ENCODE results near the gene PANK1. TPM values are rescaled to one million over a fixed set of nuclear protein-coding genes. Genes with fewer than 3 reads are reported as not detected.

Gene PANK1
- total RNA-seq, 4 donors from 2014 or later = 6.3 to 9.6 (median 7.4) TPM

- no peak overlapping the region for H3K4me3 ChIP-seq
- DNase-seq (ENCODE audit: low spot score in 2 of 2) = no peak
- 78 to 82% methylated on average over 5 of the region's 5 CpGs for WGBS, 2 donors
- no peaks in the 10 kb centered on the region for H3K4me1 ChIP-seq
- no peaks in the 10 kb centered on the region for H3K9me3 ChIP-seq
- H3K27ac ChIP-seq = no peak overlapping the region
- TF ChIP-seq CTCF (IDR thresholded peaks at IDR 0.05) (no peak), EP300 (IDR thresholded peaks at IDR 0.05) (no peak), POLR2A (IDR thresholded peaks at IDR 0.05) (no peak)
- no peaks in the 10 kb centered on the region for H3K27me3 ChIP-seq
- H3K36me3 ChIP-seq = peaks cover 0 to 15% (median 0%) of the 10 kb centered on the region in 3 donors
Measured at GRCh38 chr10:89604200-89604599, 40.8 kb downstream of the PANK1 start.

GRCh38 chr10:89602919-89603318, 42.1 kb downstream of the PANK1 start:
- Histone ChIP-seq H3K27ac (no peak overlapping the region), H3K4me1 (no peaks in the 10 kb centered on the region), H3K9me3 (no peaks in the 10 kb centered on the region), H3K27me3 (no peaks in the 10 kb centered on the region), H3K4me3 (no peak overlapping the region), H3K36me3 (peaks cover 0 to 24% (median 0%) of the 10 kb centered on the region in 3 donors)
- TF ChIP-seq POLR2A (IDR thresholded peaks at IDR 0.05) (no peak), CTCF (IDR thresholded peaks at IDR 0.05) (no peak), EP300 (IDR thresholded peaks at IDR 0.05) (no peak)
- DNase-seq (ENCODE audit: low spot score in 2 of 2) = no peak
- WGBS, 2 donors = 91 to 92% methylated on average over 2 of the region's 2 CpGs

GRCh38 chr10:89601728-89602361, 43.2 kb downstream of the PANK1 start:
- Histone ChIP-seq H3K9me3 (no peaks in the 10 kb centered on the region), H3K36me3 (peaks cover 0 to 17% (median 0%) of the 10 kb centered on the region in 3 donors), H3K4me1 (no peaks in the 10 kb centered on the region), H3K4me3 (no peak overlapping the region), H3K27ac (no peak overlapping the region), H3K27me3 (no peaks in the 10 kb centered on the region)
- DNase-seq (ENCODE audit: low spot score in 2 of 2) = no peak
- TF ChIP-seq POLR2A (IDR thresholded peaks at IDR 0.05) (no peak), EP300 (IDR thresholded peaks at IDR 0.05) (no peak), CTCF (IDR thresholded peaks at IDR 0.05) (no peak)
- WGBS, 2 donors = 65 to 66% methylated on average over 2 of the region's 2 CpGs

- Histone ChIP-seq H3K27ac (no peak overlapping the region), H3K4me1 (no peaks in the 10 kb centered on the region), H3K9me3 (no peaks in the 10 kb centered on the region), H3K36me3 (peaks cover 0 to 17% (median 0%) of the 10 kb centered on the region in 3 donors), H3K27me3 (no peaks in the 10 kb centered on the region), H3K4me3 (no peak overlapping the region)
- no peak for DNase-seq (ENCODE audit: low spot score in 2 of 2)
- TF ChIP-seq CTCF (IDR thresholded peaks at IDR 0.05) = no peak
- no peak for TF ChIP-seq POLR2A (IDR thresholded peaks at IDR 0.05)
- TF ChIP-seq EP300 (IDR thresholded peaks at IDR 0.05) = no peak
- 81 to 87% methylated on average over 3 of the region's 3 CpGs for WGBS, 2 donors
Measured at GRCh38 chr10:89600041-89600440, 45.0 kb downstream of the PANK1 start.

- H3K4me3 ChIP-seq = no peak overlapping the region
- WGBS, 2 donors = 94 to 95% methylated on average over 10 of the region's 10 CpGs
- H3K27me3 ChIP-seq = no peaks in the 10 kb centered on the region
- peaks cover 0 to 1% (median 0%) of the 10 kb centered on the region in 3 donors for H3K36me3 ChIP-seq
- DNase-seq (ENCODE audit: low spot score in 2 of 2) = no peak
- no peaks in the 10 kb centered on the region for H3K9me3 ChIP-seq
- no peak for TF ChIP-seq EP300 (IDR thresholded peaks at IDR 0.05)
- TF ChIP-seq CTCF (IDR thresholded peaks at IDR 0.05) = no peak
- no peak for TF ChIP-seq POLR2A (IDR thresholded peaks at IDR 0.05)
- H3K27ac ChIP-seq = no peak overlapping the region
- peaks cover 0 to 19% (median 5%) of the 10 kb centered on the region in 4 donors for H3K4me1 ChIP-seq
Measured at GRCh38 chr10:89593043-89593442, 52.0 kb downstream of the PANK1 start.

Data from tibial nerve (tissue), 4 donors.